Measurements from ENCODE around the gene TGFBR3.
"Not testable (repeated sequence)": the region's sequence is repeated elsewhere in the genome, so short reads cannot be mapped to it uniquely, and the experiment has no call there.

The TGFBR3 gene

DNA sequence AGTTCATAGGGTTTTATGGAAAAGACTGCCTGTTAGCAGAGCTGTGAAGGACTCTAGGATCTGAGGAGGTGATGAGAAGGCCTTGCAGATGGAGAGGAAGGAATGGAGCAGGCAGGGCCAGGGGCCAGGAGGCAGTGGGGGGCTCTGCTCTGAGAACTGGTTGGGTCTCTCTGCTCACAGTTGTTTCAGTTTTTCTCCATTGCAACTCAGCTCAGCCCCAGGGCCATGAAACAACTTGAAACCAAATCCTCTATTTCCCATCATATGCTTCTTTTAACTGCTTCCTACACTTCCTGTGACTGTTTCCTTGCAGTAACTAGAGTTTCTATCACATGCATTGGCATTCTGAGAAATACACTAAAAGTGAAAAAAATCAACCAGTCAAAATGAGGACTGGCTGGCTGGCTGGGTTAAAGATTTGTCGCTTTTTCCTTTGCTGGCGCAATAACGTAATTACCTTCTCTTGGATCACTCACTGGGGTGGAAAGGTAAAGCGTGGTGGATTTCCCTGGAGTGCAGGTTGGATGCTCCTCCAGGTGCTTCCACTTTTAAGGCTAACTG is 213.3 kb downstream of the TGFBR3 start:
- DNase-seq: no peak

DNA sequence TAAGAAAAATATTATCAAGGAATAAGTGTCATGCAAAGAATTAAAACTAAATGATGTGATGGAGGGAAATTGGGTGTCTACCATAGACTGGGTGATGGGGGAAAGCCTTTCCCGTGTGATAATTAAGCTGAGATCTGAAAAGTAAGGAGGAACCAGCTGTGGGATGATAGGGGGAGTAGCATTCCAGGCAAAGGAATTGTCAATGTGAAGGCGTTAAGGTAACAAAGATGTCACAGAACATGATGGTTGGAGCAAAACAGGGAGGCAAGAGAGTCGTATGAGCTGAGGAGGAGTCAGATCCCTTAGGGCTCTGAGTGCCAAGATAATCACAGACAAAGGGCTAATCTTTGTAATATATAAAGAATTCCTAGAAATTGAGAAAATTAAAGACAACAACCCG is 215.2 kb downstream of the TGFBR3 start:
- no peak for DNase-seq

DNA sequence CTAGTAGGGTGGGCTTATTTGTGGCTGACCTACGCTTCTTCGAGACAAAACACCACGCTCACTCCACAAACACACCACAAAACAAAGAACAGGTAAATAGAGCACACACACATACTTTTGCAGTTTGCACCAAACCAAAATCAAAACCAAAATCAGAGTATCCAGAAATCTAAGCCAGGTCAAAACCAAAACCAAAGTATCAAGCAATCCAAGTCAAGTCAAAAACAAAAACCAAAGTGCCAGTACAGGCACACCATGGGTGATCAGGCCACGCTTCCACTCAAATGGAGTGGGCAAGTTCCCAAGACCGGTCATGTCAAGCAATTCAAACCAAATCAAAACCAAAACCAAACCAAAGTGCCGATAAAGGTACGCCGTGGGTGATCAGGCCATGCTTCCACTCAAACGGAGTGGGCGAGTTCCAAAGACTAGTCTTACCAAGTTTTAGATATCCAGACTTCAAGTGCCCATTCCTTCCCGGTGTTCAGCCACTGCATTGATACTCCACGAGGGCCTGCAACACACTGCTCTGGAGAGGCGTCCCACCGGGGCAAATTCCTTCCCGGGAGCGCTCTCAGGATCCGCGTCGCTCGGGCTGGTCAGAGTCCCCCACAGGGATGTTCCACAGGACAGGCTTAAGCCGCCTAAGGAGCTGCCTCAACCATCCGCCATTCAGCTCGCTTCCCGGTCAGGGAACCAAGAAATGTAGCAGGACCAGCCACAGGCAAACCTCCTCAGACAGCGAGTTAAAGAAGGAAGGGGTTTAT is 216.2 kb downstream of the TGFBR3 start:
- DNase-seq: no peak

DNA sequence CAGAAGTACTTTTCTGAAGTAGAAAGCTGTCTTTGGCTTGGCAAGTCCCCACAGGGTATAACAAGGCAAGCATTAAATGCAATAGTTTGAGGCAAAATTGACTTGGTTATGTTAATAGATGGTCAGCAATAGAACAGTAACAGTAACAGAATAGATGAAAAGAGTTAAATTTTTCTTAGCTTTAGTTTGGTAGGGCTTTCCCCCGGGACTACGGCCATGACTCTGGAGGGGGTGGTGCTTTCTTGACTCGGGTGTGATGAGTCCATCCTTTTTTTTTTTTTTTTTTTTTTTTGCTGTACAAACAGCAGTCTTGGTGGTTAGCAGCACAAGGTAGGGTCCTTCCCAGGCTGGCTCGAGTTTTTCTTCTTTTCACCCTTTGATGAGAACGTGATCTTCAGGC is 219.3 kb downstream of the TGFBR3 start:
- not testable (repeated sequence) for DNase-seq

DNA sequence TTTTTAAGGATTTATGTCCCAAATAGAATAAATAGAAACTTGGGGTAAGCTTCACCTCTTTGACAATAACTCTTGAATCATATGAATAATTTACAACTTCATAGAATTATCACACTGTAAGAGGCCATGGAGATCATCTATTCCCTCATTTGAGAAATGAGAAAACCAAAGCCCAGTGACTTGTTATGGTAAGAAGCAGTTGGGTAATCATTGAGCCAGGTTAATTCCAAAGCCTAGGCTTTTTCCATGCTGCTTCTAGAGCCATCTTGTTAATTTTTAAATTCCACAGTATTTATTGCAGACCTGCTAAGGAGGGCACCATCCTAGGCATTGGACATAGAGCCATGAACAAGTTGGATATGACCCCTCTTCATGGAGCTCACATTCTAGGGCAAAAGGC is 224.8 kb downstream of the TGFBR3 start:
- DNase-seq: no peak

DNA sequence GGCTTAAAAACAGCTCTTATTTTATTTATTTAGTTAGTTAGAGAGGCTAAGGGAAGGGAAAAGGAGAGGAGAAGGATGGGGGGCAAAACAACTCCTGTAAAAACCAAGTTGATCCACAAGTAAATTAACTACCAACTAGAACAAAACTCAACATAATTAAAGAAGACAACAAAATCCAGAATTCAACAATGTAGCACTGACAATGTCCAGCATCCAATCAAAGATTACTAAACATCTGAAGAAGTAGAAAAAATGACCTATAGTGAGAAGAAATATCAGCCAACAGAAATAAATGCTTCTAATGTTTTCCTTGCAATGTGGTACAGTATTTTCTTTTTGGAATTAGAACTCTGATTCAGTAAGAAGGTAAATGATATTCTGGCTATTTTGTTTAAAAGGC is 225.2 kb downstream of the TGFBR3 start:
- DNase-seq: no peak

DNA sequence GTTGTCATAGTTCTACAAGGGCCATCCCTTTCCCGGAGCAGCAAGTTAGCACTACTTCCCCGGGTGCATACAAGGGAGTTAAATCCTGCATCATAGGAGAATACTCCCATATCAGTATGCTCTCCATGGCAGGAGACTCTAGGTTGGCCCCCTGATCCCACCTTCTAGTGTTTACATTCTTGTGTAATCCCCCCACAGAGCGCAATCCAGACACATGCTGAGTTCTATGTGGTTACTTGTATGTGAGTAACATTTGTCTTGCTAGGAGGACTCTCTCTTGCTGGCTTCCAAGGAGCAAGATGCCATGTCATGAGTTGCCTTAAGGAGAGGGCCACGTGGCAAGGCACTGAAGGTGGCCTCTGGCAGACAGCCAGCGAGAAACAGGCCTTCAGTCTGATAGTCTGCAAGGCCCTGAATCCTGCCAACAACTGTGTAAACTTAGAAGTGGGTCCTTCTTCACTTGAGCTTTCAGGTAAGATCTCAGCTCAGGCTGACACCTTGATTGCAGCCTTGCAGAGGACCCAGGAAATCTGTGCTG is 230.0 kb downstream of the TGFBR3 start:
- DNase-seq: no peak

DNA sequence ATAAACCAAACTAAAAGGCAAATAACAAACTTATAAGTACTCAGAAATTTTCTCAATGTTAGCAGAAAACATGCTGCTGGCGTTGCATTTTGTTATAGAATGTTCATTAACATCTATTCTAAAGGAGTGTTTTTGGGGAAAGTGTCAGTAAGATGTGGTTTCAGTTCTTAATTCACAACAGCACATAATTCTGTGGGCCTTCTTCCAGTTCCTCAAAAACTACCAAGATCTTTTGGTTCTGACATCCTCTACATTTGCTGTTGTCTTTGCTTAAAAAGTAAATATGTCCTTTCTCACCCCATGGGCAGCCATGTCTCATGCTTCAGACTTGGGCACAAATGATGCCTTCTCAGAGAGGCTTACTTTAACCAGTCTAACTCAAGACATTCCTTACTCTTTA is 232.8 kb downstream of the TGFBR3 start:
- DNase-seq: no peak

DNA sequence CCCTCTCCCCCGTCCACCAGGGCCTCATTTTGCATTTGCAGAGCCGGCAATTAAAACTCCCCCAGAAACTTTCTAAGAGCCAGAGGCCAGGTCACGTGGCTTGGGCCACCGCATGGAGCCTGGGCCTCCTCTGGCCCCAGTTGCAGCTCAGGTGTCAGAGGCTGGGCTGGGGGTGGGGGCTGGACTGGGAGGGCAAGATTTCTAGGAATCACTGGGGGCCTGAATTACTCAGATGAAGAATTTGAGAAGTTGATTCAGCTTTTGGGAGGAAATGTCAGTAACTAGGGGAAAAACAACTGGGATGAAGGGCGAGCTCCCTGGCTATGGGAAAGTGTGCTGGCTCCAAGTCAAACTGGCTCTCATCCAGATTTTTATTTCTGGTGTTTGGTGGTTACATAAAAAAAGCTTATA is 234.3 kb downstream of the TGFBR3 start:
- DNase-seq: no peak

DNA sequence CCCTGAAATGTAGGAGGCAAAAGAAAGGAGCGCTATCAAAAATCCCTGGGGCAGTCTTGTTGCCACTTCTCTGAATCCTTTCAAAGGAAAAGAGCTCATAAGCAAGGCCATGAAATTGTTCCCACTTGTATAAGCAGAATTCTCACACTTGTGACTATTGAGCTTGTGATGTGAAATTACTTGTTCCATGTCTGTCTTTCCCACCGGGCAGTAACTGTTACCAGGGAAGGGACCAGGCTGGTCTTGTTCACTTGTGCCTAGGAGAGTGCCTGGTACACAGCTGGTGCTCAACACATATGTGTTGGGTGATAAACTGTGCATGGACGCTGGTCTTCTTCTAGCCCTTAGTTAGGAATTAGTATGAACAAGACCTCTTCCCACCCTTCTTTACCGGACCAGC is 234.7 kb downstream of the TGFBR3 start:
- no peak for DNase-seq

DNA sequence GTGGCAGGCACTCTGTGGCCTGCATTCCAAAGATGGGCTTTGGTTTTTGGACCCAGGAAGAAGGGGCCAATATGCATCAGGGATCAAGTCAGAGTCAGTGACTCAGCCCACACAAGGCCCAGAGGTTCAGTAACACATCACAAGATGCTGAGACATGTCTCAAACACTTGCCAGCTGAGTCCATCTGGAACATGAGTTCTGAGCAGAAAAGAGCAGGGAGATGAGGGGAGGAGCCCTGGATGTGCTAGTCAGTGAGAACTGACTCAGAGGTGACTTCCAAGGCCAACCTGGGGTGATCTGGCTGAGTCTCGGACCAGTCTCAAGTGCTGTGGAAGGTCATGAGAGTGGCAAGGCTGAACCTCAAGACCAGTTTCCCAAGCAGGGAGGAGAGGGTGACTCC is 235.2 kb downstream of the TGFBR3 start:
- no peak for DNase-seq

DNA sequence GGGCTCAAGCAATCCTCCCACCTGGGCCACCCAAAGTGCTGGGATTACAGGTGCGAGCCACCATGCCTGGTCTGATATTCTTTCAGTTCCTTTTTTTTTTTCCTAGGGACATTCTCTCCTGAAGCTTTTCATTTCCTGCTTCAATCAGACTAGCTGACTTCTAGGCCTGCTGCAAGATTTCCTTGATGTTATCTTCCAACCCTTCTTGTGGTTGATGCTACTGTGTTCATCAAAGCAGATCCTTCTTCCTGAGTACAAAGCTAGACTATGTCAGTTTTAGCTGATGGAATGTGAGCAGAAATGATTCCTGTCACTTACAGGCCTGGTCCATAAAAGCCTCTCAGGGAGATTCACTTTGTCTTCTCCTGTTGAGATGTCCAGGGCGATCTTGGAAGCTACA is 238.9 kb downstream of the TGFBR3 start:
- DNase-seq: no peak

DNA sequence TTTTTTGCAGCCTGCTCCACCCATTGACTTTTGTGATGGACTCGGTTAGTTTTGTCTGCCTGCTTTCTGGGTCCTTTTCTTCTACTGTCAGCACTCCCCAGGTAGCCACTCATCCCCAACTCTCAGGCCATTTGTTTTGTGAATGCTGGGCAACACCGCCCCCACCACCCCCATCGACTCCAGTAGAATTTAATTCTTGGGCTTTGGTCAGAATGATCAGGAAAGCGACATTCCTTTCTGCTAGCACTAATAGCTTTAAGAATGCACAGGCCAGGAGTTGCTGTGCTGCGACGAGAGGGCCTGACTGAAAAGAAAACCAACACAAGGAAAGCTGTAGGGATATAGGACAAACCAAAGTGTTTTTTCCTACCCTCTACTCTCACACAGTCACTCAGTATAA is 240.9 kb downstream of the TGFBR3 start:
- no peak for DNase-seq

DNA sequence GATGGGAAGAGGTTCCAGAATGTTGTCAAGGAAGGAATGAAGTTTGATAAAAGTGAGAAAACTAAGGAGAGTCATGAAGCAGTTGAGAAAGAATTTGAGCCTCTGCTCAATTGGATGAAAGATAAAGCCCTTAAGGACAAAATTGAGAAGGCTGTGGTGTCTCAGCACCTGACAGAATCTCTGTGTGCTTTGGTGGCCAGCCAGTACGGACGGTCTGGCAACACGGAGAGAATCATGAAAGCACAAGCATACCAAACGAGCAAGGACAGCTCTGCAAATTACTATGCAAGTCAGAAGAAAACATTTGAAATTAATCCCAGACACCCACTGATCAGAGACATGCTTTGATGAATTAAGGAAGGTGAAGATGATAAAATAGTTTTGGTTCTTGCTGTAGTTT is 242.5 kb downstream of the TGFBR3 start:
- DNase-seq: no peak

DNA sequence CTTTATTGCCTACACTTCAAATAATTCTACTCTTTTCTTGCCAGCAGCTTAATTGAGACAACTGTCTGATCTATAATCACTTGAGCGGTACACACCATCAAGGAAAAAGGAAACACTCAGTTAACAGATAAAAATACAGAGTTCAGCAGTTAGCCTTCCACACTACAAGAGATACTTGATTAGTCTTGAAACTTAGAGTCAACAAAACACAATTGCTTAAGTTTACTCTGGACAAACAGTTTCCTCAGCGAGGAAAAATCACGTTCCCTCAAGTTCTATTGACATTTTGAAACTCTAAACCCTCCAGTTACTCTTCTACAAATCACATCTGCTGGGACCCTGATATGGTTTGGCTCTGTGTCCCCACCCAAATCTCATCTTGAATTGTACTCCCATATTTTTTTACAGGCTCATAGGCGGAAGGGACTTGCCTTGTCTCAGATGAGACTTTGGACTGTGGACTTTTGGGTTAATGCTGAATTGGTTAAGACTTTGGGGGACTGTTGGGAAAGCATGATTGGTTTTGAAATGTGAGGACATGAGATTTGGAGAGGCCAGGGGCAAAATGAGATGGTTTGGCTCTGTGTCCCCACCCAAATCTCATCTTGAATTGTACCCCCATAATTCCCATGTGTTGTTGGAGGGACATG is 244.9 kb downstream of the TGFBR3 start:
- DNase-seq: no peak

DNA sequence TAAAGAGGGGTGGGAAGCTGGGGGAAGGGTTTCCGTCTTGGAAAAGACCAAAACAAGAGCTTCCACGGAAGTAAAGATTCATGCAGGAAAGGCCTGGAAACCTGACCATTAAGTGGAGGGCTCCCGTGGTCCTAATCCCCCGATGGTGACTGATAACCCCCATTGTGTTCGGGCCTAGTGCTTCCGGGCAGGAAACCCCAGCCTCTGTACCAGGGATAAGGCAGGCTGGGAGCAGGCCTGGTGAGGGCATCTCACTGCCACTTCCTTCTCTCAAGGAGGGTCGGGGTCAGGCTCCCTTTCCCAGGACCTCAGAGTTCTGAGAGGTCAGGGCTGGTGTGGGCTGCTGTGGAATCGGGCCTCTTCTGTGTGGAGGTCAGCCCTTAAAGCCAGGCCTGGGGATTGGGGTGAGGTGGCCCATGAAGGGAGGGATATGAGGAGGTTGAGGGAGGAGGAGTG is 248.4 kb downstream of the TGFBR3 start:
- DNase-seq: no peak

DNA sequence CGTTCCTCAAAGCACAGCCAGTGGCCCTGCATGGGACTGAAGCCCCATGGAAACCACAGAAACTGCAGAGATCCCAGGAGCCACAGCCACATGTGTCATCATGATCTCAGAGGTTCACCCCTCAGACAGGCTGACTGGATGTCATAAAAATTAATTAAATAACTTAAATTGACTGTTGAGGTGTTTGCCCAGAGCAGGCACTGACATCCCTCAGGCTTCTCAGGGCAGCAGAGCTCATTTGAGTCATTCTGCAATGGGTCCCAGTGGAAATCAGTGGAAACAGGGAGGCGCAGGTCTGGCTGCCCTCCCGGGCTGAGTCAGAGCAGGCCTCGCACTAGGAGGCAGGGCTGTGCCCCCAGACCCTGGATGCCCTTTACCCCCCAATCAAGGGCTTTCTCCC is 250.2 kb downstream of the TGFBR3 start:
- no peak for DNase-seq

DNA sequence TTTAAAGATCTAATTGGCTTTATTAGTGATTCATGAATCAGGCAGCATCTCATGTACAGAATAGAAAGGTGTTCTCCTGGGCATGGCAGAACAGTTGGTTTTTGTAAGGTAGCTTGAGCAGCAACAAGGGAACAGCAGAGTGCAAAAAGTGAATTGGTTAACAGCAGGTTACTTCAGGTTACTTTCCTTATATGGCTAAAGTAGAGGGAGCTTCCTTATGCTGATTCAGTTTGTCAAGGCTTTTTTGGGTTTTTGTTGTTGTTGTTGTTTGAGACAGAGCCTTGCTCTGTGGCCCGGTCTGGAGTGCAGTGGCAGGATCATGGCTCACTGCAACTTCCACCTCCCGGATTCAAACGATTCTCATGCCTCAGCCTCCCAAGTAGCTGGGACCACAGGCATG is 252.5 kb downstream of the TGFBR3 start:
- DNase-seq: no peak

DNA sequence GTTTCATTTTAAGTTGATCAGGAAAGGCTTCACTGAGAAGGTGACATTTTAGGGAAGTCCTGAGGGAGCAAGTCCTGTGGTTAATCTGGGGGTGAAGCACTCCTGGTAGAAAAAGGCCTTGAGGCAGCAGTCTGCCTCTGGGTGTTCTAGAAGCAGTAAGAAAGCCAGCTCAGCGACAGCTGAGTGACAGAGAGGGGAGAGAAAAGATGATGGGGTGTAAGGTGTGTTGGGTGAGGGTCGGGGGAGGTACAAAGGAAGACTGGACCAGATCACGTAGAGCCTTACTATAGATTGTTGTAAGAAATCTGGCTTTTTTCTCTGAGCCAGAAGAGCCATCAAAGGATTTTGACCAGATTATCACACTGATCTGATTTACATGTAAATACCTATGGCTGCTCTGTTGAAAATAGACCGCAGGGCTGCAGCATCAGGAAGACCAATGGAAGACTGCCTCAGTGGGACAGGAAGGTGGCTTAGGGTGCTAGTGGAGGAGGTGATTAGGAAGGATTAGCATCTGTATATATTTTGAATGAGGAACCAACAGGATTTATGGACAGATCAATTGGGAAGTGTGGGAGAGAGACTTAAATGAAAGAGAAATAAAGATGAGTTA is 254.1 kb downstream of the TGFBR3 start:
- no peak for DNase-seq

DNA sequence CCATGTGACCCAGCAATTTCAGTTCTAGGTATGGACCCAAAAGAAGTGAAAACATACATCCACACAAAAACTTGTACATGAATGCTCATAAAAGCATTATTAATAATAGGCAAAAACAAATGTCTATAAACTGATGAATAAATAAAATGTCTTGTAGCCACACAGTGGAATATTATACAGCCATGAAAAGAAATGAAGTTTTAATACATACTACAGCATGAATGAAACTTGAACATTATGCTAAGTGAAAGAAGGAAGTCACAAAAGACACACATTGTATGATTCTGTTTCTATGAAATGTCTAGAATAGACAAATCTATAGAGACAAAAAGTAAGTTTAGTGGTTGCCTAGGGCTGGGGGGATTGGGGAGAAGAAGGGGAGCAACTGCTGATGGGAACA is 255.1 kb downstream of the TGFBR3 start:
- DNase-seq: no peak

Measured in SHP77 (cell line).